Epithelial cell of proximal tubule (primary cell): ENCODE results near the gene TBC1D10A. TPM values are rescaled to one million over a fixed set of nuclear protein-coding genes. Genes with fewer than 3 reads are reported as not detected.

Experiments
- DNase-seq: peaks from one replicate; pipeline ENCODE4 v3.0.0-alpha.2; 2011; ENCODE audit warnings: low read depth
- H3K4me3 ChIP-seq: 2 replicates; pipeline ENCODE4 v1.5.1; 2011; ENCODE audit warnings: low read depth, mild to moderate bottlenecking, low read length
- total RNA-seq: library from RNA; depleted of rRNA; stranded (reverse); fragments of >200 nt; gene quantifications from 2 replicates; pipeline ENCODE4 v1.2.3, GENCODE V29; 2015
- TF ChIP-seq, protein P1 (sequence below): conservative IDR thresholded peaks from 2 replicates; pipeline ENCODE4 v1.5.1; 2012; ENCODE audit warnings: low read depth, mild to moderate bottlenecking, low read length

The TBC1D10A gene
- total RNA-seq, 1 donor from 2014 or later, result 22.9 TPM

DNA sequence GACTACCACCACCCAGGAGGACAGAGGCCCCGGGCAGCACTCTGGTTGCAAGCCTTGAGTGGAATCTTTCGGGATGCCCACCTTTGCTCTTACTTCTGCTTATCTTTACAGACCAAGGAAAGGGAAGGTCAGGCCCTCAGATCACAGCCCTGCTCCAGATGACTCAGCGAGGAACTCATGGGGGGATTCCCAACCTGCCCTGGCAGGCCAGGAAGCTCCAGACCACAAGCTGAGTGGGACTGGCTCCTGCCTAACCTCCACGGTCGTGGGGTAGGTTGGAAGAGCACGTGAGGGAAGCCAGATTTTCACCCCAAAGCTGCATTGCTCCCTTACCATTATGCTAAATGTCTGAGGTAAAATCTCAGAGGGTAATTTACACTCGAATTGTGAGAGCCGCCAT lies 11.8 kb downstream of the TBC1D10A start:
- H3K4me3 ChIP-seq, result no peak overlapping the region
- TF ChIP-seq, protein P1, sequence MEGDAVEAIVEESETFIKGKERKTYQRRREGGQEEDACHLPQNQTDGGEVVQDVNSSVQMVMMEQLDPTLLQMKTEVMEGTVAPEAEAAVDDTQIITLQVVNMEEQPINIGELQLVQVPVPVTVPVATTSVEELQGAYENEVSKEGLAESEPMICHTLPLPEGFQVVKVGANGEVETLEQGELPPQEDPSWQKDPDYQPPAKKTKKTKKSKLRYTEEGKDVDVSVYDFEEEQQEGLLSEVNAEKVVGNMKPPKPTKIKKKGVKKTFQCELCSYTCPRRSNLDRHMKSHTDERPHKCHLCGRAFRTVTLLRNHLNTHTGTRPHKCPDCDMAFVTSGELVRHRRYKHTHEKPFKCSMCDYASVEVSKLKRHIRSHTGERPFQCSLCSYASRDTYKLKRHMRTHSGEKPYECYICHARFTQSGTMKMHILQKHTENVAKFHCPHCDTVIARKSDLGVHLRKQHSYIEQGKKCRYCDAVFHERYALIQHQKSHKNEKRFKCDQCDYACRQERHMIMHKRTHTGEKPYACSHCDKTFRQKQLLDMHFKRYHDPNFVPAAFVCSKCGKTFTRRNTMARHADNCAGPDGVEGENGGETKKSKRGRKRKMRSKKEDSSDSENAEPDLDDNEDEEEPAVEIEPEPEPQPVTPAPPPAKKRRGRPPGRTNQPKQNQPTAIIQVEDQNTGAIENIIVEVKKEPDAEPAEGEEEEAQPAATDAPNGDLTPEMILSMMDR, result no peak
- no peak for DNase-seq

DNA sequence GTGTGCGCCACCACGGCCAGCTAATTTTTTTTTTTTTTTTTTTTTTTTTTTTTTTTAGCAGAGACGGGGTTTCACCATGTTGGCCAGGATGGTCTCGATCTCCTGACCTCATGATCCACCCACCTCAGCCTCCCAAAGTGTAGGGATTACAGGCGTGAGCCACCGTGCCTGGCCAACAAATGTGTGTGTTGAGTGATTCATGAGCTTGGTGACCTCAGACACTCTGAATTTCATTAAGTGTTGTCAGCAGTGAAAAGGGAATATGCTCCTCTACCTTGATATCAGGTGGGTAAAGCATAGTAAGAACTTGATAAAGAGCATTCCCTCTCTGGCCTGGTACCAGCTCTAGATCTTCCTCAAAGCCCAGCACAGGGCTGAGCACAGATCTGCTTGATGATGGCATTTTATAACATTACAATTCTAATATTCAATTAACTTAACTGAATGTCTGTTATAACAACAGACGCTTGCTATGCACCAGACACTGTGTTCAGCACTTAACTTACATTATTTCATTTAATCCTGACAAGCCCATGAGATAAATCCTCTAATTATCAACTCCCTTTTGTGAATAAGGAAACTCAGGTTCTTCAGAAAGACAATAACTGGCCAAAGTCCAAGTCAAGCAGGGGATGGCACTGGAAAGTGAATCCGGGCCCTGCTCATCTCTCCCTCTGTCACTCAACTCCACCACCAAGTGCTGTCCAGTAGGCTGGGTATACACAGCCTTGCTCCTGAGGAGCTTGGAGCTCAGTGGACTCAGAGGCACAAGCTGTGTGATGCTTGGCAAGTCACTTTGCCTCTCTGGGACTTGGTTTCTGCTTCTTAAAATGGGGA lies 13.0 kb downstream of the TBC1D10A start:
- DNase-seq, result no peak

DNA sequence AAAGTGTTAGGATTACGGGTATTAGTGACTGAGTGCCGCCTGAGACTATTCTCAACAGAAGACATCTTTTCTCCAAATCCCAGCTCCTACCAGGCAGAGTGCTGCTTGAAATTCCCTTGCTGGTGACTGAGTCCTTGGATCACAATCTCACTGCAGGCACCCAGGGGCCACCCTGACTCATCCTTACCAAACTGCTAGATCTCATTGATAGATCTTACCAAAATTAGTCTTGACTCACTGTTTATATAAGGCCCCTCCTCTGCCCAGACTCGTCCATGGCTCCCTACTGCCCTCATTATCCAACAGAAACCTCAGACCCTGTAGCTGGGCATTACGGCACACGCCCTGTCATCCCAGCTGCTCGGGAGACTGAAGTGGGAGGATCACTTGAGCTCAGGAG lies 14.7 kb downstream of the TBC1D10A start:
- DNase-seq, result no peak
- H3K4me3 ChIP-seq, result peak overlapping the region; percentile 13
- TF ChIP-seq, protein P1, result no peak

More for the DNA sequence above, 13.0 kb downstream of the TBC1D10A start:
- TF ChIP-seq, protein P1, result no peak
- no peak overlapping the region for H3K4me3 ChIP-seq

DNA sequence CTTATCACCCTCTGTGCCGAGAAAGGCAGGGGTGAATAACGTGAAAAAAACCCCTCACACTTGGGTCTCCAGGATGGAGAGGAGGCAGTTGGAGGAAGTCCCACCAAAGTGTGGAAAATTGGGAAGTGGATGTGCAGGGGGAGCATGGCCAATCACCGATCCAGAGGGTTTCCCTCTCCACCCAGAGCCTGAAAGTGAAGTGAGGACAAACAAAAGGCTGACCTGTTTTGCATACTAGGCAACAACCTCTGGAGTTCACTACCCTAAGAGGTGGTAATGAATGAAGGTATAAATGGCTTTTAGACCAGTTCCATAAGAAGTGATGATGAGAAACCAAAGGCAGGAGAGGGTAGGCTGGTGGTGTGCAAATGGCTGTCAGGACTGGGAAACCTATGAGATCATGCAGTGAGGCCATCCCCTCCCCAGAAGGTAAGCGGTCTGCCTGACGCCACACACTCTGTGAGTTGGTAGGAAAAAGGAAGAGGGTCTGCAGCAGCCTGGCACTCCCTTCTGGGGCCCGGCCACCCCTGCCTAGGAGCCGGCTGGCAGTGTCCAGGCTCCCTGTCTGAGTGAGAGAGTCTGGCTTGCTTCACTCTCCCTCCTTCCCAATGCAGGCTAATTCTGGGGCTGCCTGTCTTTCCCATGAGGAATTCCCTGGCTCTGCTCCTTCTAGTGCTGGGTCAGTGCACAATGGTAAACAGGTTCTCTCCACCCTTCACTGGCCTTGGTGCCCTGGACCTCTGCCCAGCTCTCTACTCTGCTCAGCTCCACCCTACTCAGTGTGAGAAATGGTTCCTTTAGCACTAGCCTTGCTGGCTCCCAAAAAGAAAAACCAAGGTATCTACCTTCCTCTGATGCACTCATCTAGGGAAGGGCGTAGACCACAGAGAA lies 15.6 kb downstream of the TBC1D10A start:
- H3K4me3 ChIP-seq, result peak overlapping the region; percentile 21
- DNase-seq, result peak; percentile 87

DNA sequence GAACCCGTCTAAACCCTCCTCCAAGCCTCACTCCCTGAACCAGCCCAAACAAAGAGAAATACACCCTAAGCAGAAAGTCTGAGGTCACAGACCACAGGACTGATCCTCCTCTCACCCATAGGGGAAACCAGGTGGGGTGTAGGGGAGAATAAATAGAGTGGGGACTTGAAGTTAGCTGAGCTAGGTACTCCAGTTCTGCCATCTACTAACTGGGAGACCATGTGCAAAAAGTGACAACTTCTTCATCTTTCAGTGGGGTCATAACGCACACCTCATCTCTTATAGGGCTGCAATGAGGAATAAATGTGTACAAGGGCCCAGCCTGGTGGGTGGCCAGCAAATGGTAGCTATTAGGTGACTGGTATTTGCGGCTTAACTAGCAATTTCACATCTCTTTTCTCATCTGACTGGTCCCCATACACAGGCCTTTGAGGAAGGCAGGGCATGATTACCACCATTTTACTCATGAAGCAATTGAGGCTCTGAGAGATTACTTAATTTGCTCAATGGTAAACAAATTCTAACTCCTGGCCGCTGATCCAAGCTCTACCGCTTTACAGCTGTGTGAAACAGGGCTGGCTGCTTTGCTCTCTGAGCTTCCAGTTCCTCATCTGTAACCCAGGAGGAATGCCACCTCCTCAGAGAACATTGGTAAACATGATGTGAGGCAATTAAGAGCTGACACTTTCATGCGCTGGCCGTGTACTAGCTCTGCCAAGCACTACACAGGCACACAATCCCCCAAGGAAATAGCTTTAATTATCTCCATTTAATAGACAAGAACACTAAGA lies 16.6 kb downstream of the TBC1D10A start:
- H3K4me3 ChIP-seq, result no peak overlapping the region
- peak; percentile 95 for DNase-seq
- TF ChIP-seq, protein P1, result no peak

More for the DNA sequence above, 15.6 kb downstream of the TBC1D10A start:
- TF ChIP-seq, protein P1, result no peak

DNA sequence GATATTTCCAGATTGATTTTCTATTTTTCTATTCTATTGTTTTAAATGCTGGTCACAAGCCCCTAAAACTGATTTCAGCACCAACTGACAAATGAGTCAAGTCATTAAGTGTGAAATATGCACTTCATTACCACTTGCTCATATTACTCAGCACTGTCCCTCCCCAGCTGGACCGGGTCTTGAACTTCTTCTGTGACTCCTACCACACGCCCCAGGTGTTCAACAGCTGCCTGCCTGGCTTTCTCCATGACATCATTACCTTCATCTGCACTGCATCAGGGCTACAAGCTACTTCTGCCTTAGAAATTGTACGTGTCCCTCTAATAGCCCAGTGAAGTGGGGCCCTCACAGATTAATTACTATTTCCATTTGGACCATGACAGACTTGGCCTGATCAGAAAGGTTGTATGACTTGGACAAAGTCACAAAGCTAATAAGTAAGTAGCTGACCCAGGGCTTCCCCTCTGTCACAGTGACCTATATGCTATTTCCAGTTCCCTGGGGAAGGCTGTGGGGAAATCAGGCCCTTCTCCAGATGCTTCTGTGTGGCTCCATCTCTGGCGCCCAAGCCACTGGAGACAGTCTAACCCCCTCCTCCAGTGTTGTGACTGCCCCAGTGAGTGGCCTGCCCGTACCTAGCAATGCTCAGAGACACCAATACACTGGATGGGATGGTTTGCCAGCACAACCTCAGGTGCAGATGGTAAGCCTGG lies 18.1 kb downstream of the TBC1D10A start:
- TF ChIP-seq, protein P1, result no peak
- DNase-seq, result no peak
- no peak overlapping the region for H3K4me3 ChIP-seq
